ENCODE results near the gene MTG2.

Gene MTG2, protein sequence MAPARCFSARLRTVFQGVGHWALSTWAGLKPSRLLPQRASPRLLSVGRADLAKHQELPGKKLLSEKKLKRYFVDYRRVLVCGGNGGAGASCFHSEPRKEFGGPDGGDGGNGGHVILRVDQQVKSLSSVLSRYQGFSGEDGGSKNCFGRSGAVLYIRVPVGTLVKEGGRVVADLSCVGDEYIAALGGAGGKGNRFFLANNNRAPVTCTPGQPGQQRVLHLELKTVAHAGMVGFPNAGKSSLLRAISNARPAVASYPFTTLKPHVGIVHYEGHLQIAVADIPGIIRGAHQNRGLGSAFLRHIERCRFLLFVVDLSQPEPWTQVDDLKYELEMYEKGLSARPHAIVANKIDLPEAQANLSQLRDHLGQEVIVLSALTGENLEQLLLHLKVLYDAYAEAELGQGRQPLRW

DNA sequence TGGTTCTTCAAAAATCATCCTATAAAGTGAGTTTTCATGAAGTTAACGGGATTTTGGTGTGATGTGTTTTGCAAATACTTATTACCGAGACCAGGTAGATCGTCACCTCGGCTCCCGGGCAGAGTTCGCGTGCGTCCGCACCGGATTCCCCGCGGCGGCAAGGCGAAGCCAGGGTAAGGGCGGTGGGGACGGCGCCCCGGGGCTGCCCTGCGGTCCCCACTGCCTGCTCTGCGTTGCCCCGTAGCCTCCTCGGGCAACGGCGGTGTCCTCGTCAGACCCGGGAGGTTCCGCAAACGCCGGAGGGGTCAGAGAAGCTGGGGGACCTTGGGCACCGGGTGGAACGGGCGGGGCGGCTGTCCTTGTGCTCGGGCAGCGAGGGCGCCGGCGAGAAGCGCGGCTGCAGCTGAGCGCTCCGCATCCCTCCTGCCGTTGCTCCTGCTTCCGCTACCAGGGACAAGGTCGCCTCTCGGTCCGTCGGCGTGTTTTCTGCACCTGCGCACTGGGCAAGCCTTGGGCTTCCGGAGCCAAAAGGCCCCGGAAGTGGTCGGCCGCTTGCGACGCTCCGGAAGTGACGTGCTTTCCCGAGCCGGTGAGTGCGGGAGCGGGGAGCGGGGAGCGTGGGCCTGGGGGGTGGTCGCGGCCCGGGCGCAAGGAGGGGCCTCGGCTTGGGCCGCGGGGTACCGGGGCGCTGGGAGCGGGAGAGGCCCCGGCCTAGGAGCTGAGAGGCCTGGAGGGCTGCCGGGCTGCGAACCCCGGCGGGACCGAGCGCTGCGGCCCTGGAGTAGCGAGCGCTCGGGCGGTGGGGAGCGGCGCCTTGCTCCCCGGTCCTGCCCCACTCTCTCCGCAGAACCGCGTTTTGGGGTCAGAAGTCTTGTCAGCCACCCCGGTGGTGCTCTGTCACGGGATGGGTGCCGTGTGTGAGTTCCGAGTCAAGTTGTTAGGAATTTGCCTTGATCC lies at the start of gene MTG2:
MTG2 (plus strand) TSS at position 560 of the 957 bp plus-strand sequence. CDS start 10,393 bp downstream, outside the sequence.
- H3K4me1 ChIP-seq: peaks cover 34% of the 10 kb centered on the region
- peak within 1 kb of the TSS; percentile 94 for H3K4me2 ChIP-seq
- TF ChIP-seq Cebpa-rat (IDR thresholded peaks at IDR 0.05): no peak
- peak within 1 kb of the TSS; percentile 87 for H3K4me3 ChIP-seq
- H3K27me3 ChIP-seq: no peaks in the 10 kb centered on the region
- H4K20me1 ChIP-seq: peaks cover 13% of the 10 kb centered on the region; the same call in 1 of the 2 replicates
- peaks cover 25% of the 10 kb centered on the region for H3K36me3 ChIP-seq
- H3K9ac ChIP-seq: peak within 1 kb of the TSS; percentile 95
- no peaks in the 10 kb centered on the region for H3K9me3 ChIP-seq
- peak within 1 kb of the TSS; percentile 95 for H3K27ac ChIP-seq

DNA sequence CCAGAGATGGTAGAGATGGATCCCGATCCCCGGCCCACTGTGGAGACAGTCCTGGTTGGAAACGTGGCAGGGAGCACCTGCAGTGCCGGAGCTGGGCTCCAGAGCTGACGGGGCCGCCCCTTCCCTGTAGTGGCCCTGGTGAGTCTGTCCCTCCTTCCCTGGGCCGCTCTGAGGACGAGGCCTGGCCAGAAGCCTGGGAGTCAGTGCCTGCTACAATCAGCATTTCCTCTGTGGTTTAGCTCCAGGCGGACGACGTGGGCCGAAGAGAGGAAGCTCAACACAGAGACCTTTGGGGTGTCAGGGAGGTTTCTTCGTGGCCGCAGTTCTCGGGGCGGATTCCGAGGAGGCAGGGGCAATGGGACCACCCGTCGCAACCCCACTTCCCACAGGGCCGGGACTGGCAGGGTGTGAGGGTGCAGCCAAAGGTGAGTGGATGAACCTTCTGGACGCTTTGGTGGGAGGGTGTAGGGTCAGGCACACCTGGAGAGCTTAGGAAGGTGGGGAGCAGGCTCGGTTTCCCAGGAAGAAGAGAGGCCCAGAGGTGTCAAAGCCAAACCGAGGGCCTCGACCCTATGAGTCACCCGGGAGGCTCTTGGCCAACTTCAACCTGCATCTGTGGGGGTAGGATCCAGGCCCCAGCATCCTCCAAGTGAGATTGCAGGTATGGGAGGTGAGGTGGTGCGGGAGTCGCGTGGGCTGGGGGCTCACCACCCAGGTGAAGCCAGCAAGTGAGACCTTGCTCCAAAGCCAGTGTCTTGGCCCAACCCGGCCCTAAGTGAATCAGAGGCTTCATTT lies 49.6 kb upstream of the MTG2 start:
- Histone ChIP-seq H3K4me3 (peak overlapping the region; percentile 59), H3K9me3 (no peaks in the 10 kb centered on the region), H3K4me2 (peak overlapping the region; percentile 100), H4K20me1 (peaks cover 62% of the 10 kb centered on the region), H3K27me3 (no peaks in the 10 kb centered on the region), H3K27ac (peak overlapping the region; percentile 89), H3K9ac (peak overlapping the region; percentile 75), H3K36me3 (peaks cover 83% of the 10 kb centered on the region), H3K4me1 (peaks cover 92% of the 10 kb centered on the region)
- TF ChIP-seq Cebpa-rat (IDR thresholded peaks at IDR 0.05): no peak

DNA sequence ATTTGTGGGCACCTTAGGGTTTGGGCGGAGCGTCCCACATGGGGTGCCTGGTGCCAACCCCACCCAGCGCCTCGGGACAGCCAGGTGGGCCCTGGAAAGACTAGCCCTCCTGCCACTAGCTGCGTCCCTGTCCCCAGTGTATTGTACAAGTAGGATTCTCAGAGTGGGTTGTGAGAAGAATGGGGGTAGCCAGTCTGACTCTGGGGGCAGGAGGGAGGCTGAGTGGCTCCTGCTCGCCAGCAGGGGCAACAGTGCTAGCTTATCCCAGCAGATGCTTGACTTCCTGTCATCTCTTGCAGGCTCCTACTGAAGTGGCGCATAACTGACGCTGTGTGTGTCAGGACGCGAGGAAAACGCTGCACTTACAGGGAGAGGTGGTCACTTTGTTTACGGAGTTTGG lies 49.0 kb upstream of the MTG2 start:
- H3K9me3 ChIP-seq: no peaks in the 10 kb centered on the region
- no peaks in the 10 kb centered on the region for H3K27me3 ChIP-seq
- H3K4me3 ChIP-seq: peak overlapping the region; percentile 59
- H3K9ac ChIP-seq: peak overlapping the region; percentile 75; the same call in 1 of the 2 replicates
- peaks cover 86% of the 10 kb centered on the region for H3K36me3 ChIP-seq
- no peak overlapping the region; the same call in 1 of the 2 replicates for H3K27ac ChIP-seq
- no peak for TF ChIP-seq Cebpa-rat (IDR thresholded peaks at IDR 0.05)
- H3K4me2 ChIP-seq: peak overlapping the region; percentile 100
- H4K20me1 ChIP-seq: peaks cover 69% of the 10 kb centered on the region
- peaks cover 86% of the 10 kb centered on the region for H3K4me1 ChIP-seq

DNA sequence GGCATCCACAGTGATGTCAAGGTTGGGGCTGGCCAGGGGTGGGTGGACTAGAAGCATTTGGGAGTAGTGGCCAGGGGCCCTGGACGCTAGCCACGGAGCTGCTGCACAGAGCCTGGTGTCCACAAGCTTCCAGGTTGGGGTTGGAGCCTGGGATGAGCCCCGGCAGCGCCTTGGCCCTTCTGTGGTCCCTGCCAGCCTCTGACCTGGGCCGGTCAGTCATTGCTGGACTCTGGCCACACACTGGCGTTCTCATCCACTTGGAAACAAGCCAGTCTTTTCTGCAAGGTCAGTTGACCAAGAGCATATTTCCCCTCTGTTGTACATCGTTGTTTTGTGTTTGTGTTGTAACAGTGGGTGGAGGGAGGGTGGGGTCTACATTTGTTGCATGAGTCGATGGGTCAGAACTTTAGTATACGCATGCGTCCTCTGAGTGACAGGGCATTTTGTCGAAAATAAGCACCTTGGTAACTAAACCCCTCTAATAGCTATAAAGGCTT lies 48.0 kb upstream of the MTG2 start:
- Histone ChIP-seq H3K36me3 (peaks cover 96% of the 10 kb centered on the region), H3K9ac (no peak overlapping the region), H3K27ac (no peak overlapping the region), H3K27me3 (no peaks in the 10 kb centered on the region), H3K4me3 (no peak overlapping the region), H3K9me3 (no peaks in the 10 kb centered on the region), H3K4me2 (peak overlapping the region; percentile 100), H4K20me1 (peaks cover 78% of the 10 kb centered on the region), H3K4me1 (peaks cover 76% of the 10 kb centered on the region)
- no peak for TF ChIP-seq Cebpa-rat (IDR thresholded peaks at IDR 0.05)

DNA sequence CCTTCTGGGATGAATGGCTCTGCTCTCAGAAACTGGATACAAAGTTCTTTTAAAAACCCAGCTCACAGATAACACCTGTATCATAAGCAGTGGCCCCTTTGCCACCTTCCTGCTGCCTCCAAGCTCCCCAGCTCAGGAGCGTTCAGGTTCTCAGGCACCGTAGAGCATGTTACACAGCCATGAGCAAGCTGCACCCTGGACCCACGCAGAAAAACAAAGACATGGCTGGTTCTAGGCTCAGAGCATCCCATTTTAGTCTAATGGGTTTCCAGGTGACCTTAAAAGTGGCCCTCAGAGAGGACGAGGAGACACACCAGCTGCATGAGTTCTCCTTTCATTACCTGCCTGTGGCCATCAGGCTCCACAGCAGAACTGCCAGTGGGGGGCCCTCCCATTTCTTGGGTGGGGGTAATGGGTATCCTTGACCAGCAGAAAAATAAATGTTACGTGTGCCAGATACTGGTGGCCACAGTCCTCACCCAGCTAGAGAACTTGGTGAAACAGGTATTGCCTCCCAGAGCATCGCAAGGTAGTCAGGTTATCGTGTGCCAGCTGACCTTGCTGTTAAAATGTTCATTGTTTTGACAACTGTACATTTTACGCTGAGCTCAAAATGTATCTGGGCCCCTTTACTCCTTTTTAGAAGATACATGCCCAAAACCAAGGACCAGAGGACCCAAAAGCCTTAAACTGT lies 47.1 kb upstream of the MTG2 start:
- Histone ChIP-seq H3K4me3 (no peak overlapping the region), H3K4me2 (no peak overlapping the region), H4K20me1 (peaks cover 87% of the 10 kb centered on the region), H3K9me3 (no peaks in the 10 kb centered on the region), H3K9ac (no peak overlapping the region), H3K36me3 (peaks cover 97% of the 10 kb centered on the region), H3K4me1 (peaks cover 75% of the 10 kb centered on the region), H3K27me3 (no peaks in the 10 kb centered on the region), H3K27ac (no peak overlapping the region)
- TF ChIP-seq Cebpa-rat (IDR thresholded peaks at IDR 0.05): no peak

DNA sequence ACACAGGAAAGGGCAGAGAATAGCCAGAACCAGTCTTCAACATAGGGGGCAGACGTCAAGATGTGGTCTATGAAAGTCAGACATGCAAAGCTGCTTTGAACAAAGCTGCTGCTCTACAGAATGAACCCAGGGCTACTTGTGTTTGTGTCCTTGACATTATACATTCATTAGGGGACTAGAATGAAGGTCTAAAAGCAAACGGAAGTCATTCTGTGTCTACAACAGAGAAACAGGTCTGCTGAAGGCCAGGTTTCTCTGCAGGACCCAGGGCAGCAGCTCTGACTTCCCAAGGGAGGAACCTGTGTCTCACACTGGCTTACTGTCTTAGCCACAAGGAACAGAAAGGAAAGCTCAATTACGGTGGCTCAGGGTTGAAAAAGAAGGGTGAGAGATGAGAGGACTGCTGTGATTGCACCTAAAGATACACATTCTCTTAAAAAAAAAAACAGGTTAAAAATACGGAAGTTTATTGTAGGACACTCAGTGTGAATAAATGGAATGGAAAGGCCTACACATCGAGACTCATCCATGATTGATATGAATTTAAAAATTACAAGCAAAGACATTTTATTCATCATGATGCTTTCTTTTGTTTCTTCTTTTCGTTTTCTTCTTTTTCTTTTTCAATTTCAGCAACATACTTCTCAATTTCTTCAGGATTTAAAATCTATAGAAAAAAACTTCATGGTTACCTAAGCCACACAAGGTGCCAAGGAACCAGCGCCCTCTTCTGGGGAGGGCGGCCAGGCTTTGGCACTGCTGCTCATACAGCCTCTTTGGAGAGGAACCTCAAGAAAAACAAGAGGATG lies 46.3 kb upstream of the MTG2 start:
- Histone ChIP-seq H3K27me3 (no peaks in the 10 kb centered on the region), H3K27ac (no peak overlapping the region), H4K20me1 (peaks cover 95% of the 10 kb centered on the region), H3K36me3 (peaks cover 97% of the 10 kb centered on the region), H3K4me3 (no peak overlapping the region), H3K4me1 (peaks cover 75% of the 10 kb centered on the region), H3K9me3 (no peaks in the 10 kb centered on the region), H3K4me2 (0 out of 2 replicates have a peak overlapping the region, but pooled peaks have one; percentile 8), H3K9ac (no peak overlapping the region)
- no peak for TF ChIP-seq Cebpa-rat (IDR thresholded peaks at IDR 0.05)

DNA sequence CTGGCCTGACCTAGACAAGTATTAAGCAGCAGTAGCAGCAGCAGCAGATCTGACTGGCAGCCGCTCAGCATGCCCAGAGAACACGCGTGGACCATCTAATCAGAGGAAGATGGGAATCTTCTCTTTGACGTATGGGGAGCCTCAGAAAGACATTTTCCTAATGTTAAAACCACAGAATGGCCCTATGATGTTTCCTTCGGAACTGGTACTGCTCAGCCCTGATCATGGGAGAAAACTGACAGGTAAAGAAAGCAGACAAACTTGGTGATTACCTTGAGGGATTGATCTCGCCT lies 45.8 kb upstream of the MTG2 start:
- Histone ChIP-seq H3K4me3 (no peak overlapping the region), H3K27me3 (no peaks in the 10 kb centered on the region), H3K9me3 (no peaks in the 10 kb centered on the region), H3K4me2 (no peak overlapping the region), H3K36me3 (peaks cover 93% of the 10 kb centered on the region), H3K4me1 (peaks cover 75% of the 10 kb centered on the region), H3K9ac (no peak overlapping the region), H4K20me1 (peaks cover 99% of the 10 kb centered on the region), H3K27ac (no peak overlapping the region)
- TF ChIP-seq Cebpa-rat (IDR thresholded peaks at IDR 0.05): no peak

DNA sequence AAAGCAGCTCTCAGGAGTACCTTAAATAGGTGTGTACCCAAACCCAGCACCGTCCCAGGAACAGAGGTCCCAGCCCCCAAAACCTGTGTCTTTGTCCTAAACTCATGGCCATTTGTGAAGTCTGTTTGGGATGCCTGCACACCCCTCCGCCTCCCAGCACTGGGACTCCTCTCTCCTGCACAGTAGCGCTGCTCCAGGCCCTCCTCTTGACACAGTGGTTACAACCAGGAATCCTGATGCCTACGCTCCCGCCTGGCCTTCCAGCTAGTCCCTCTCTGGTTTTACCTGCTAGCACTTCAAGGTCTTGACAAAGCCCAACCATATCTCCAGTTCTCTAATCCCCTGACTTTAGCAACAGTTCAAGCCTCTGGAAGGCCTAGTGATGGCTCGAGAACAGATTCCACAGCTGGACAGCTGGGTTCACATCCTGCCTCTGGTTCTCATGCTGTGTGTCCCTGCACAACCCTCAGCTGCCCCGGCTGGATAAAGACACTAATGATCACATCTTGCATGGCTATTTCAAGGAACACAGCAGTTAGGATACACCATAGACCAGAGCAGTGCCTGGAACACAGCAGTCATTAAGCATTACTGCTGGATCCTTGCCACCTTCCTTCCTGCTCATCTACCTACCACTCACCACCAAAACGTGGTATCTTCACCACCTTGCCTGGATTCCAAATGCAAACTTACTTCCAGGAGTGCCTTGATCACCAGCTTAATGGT lies 45.2 kb upstream of the MTG2 start:
- no peaks in the 10 kb centered on the region for H3K27me3 ChIP-seq
- H3K4me3 ChIP-seq: no peak overlapping the region

More for the DNA sequence above, 45.2 kb upstream of the MTG2 start:
- H3K9me3 ChIP-seq: no peaks in the 10 kb centered on the region
- H3K9ac ChIP-seq: no peak overlapping the region
- no peak overlapping the region for H3K4me2 ChIP-seq
- H3K36me3 ChIP-seq: peaks cover 87% of the 10 kb centered on the region
- H3K27ac ChIP-seq: no peak overlapping the region
- H3K4me1 ChIP-seq: peaks cover 69% of the 10 kb centered on the region
- H4K20me1 ChIP-seq: peaks cover 99% of the 10 kb centered on the region
- TF ChIP-seq Cebpa-rat (IDR thresholded peaks at IDR 0.05): no peak

Measured in BLaER1 (cell line).